HG02970 (cell line): ENCODE data around the gene RSRC1.
"Not testable (repeated sequence)": the region's sequence is repeated elsewhere in the genome, so short reads cannot be mapped to it uniquely, and the experiment has no call there.

Source experiments
- ATAC-seq: cut with Tn5 transposase; IDR thresholded peaks from one replicate; pipeline ENCODE4 v1.9.1; 2021; ENCODE audit warnings: mild to moderate bottlenecking, moderate library complexity, moderate number of reproducible peaks; ENCODE audit not compliant: unreplicated experiment, low FRiP score

Gene RSRC1

DNA sequence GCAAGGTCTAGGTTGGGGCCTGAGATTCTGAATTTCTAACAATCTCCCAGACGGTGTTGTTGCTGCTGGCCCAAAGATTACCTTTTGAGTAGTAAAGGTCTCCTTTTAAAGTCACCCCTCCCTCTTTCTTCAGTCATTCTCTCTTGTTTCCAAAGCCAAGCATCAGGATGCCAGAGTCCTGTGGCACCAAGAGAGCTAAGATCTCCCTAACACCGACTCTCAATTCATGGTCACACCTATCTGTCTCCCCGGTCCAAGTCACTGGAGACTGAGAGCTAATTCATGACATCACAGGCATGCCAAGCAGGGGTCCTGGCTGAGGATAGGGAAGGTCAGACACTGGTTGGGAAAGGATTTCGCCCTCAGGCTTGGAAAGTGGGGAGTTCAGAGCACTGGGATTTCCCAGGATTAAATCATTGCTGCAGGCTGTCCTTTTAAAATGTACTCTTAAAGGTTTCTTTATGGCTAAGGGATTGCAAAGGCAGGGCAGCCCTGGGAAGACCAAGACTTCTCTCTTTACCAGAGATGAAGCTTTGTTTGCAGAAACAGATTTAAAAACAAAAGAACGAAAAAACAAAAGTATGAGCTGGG lies 11.0 kb upstream of the RSRC1 start:
- ATAC-seq, result no peak

GRCh38 chr3:158100681-158101080 lies 9.2 kb upstream of the RSRC1 start:
- ATAC-seq, result no peak

DNA sequence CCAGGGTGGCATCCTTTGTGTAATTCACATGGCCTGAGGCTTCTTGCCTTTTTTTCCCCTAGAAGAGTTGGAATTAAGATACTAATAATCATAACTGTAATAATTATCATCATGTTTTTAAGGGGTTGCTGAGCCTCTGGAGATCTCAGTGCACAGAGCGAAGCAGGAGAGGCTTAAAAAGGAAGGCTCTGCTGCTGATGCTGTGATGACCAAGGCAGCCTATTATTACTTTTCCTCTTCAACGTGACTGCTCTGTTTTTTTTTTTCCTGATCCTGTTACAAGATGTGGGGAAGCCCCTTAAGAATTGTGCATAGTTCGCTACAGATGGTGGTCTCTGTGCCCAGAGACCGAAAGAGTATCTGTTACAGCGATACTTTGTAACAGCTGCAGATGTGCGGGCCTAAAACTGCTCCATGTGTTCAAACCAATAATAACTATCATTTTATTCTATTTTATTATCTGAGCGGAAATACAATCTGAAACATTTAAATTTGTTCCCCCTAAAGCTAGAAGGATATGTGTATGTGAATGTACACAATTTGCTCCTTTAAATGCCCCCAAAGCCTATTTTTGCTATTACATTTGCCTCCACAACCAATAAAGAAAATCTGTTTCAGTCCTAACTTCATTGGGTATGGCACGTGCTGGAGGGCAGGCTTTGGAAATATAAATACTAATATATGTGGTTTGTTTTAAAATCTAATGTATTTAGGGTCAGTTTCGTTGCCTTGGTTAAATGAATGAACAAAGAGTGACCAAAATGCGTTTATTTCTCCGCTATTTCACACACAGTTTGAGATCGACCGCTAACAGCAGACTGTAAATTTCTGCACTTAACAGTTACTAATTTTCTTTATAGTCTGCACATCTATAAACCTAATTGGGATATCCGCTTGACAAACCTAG lies 8.3 kb upstream of the RSRC1 start:
- ATAC-seq, result no peak

DNA sequence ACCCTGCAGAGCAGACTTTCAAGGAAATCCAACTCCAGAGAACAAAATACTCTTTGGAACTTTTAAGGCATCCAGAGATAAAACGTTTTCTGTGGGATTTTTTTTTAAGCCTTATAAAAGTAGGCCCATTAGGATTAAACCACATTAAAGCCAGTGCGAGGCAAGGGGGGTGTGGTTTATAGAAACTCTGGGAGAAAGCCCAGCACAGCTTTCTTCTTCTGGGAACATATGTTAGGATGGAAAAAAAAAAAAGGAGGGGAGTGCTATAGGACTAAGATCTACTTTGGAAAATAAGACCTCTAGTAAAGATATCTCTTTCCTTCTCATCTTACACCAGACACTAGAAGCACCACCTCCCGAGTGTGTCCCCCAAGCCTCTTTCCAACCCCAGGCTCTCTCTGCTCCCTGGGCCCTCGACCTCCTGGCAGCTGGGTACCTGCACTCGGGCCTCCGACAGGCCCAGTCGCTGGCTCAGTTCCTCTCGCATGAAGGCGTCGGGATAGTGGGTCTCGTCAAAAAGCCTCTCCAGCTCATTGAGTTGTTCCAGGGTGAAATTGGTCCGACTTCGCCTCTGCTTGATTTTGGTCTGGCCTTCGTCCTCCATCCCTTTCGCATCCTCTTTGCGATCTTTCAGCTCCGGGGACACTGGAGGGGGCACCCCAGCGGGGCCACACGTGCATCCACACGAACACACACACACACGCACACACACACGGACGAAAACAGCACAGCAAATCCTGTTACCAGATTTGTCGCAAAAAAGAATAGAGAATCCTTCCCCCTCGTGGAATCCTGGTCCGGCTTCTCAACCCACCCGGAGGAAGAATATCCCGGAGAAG lies 7.4 kb upstream of the RSRC1 start:
- no peak for ATAC-seq

DNA sequence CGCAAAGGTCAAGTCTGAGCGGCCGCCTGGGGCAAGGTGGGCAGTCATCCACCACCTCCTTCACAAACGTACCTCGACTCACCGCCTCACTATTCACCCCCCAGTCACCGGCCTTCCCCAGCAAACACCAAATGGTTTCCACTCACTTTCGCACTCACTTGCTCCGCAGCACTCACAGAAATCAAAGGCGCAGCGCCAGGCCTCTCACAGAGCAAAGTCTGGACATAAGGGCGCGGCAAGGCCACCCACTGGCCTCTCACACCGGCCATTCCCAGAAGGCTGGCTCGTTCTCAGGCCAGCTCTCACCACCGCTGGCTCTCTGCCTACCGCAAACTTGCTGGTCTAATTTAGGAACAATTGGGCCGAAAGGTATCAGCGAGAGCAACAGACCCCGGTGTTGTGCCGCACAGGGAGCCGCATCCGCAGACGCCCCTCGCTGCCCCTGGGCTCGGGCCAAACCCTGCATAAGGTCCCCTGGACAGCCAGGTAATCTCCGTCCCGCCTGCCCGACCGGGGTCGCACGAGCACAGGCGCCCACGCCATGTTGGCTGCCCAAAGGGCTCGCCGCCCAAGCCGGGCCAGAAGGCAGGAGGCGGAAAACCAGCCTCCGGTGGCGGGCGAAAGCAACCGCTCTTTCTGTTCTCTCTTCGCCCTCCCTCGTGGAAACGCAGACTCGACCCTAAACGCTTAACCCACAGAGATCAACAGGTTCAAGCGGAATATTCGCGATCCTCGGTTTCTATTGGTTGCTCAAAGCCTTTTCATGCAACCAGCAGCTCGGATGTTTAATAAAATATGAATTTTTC lies 6.6 kb upstream of the RSRC1 start:
- ATAC-seq, result no peak

DNA sequence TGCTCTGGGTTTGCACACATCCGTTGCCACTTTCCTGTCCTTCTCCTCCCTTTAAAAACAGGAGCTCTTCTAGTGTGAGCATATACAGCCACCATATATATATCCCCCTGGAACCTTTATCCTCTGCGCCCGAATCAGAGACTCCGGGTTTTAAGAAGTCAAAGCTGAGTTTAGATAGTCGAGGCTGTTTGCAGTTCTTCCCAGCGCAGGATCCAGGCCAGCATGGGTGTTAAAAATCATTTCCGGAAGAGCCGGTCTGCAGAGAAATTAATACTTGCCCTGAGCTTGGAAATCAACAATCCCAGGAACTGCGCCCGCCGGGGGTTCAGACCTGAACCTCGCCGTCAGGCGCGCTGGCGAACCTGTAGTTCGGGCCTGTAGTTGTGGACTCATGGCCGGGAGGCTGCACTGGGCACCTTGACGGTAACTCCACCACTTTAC lies 6.0 kb upstream of the RSRC1 start:
- no peak for ATAC-seq

DNA sequence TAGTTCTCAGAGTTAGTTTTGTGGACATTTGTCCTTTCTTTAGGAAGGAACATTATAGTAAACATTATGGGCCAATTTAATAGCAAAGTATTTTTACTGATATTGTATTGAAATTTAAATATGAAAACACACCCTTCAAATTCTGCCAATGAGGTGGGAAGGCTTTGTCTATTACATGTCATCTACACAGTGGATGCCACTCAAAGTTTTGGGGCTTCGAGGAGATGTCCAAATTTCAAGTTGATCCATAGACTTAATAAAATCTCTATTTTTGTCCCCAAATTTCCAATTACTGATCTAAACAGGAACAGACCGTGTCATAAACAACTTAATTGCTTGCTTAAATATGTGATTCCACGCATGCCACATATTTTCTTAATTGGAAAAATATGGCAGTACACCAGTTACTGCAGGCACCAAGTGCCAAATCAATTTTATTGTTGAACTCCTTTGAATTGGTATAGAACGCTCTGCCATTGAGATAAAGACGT lies 5.4 kb upstream of the RSRC1 start:
- ATAC-seq, result no peak

DNA sequence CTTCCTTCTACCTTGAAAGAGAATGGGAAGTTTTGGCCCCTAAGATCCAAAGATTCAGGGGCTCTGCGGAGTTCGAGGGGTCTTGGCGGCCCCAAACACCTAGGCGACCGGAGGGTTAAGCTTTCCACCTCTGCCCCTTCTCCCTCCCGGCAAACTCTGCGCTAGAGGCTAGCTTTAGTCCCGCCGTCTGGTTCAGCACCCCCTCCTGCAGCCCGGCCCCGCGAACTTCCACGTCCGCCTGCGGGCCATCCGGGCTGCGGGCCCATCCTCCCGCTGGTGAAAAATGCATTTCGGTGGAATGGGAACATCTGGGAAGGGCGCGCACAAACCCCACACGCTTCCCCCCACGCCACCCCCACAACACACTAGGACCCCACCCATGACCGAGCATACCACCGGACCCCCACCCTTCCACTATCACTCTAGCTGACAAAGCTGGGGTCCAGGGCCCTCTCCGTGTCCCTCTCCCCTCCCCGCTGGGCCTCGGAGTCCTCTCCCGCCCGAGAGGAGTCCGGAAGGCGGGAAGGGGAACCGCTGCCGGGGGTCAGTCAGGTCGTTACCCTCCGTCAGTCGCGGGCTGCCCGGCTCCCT lies 4.7 kb upstream of the RSRC1 start:
- no peak for ATAC-seq

DNA sequence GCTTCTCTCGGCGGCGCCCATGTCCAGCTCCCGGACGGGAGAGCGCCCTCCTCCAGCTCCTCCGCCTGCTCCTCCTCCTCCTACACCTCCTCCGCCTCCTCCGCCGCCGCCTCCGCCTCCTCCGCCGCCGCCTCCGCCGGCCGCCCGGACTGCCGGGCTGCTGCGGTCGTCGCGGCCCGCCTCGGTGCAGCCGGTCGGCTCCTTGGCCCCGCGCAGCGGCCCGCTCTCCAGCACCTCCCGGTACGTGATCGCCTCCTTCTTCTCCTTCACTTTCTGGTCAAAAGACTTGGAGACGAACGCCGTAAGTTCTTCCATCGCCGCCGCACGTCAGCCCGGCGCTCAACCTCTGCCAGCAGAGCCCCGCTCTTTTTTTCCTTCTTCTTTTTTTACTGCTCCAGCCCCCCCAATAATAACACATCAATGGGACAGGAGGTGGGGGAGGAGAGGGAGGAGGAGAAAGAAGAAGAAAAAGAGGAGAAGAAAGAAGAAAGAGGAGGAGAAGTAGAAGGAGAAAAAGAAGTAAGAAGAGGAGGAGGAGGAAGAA lies 4.1 kb upstream of the RSRC1 start:
- no peak for ATAC-seq

DNA sequence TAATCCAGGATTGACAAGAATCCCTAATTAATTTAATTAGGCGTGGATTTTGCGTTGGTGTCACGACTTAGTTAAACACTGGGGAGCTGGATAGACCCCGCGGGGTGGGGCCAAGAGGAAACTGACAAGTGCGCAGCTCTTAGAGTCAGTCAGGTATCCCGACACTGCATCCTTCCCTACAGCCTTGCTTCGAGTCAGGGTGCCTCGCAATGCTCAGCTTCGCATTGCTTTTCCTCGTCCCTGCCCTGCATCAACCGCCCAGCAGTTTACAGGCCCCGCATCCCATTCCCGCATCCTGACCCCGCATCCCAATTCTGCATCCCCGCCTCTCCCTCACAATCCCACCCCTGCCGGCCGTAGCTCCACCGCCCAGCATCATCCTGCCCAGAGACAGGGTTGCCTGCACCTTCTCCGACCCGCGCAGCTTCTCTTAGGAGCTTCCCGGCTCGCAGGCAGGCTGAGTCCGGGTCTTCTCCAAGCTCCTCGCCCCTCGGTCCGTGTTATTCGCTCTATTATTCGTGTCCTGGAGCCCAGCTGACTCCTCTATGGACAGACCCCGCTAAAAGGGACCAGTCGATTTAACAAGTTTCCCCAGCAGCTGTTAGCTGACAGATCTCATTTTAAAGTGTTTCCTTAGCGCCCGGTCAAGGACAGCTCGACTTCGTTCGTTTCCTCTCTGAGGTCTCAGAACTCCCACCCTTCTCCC lies 3.0 kb upstream of the RSRC1 start:
- ATAC-seq, result no peak

DNA sequence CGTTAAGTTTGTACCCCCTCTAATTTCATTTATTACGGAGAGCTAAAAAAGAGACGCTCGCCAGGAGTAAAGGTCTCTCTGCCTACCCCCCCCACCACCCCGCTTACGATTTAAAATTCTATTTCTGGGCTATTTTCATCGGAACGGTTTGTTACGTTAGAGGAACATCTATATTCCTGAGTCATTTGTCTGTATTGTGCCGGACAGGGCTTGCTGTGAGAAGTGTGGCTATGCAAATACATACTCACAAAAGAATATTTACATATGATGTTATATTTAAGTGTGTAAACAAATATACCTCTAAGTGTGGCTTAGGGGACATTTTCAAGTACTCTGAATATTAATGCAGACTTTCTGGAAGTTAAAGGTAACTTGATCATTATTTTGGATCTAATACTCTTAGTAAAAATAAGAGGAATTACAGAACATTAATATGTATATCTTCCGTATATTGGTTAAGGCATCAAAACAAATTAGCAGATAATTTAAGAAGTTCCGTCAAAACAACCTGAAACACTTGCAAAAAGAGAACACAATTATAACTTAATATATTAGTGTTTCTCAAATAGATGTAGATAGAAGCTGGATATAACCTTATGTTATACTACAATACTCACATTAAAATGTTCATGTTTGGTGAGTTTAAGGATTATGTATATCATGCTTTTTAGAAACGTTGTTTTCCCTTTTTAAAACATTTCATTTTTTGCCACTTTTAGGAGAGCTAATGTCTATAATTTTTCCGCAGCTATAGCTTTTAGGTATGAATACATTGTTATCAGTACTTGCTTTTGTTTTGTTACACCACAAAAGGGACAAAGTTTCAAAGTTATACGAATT lies 2.1 kb upstream of the RSRC1 start:
- ATAC-seq, result no peak

DNA sequence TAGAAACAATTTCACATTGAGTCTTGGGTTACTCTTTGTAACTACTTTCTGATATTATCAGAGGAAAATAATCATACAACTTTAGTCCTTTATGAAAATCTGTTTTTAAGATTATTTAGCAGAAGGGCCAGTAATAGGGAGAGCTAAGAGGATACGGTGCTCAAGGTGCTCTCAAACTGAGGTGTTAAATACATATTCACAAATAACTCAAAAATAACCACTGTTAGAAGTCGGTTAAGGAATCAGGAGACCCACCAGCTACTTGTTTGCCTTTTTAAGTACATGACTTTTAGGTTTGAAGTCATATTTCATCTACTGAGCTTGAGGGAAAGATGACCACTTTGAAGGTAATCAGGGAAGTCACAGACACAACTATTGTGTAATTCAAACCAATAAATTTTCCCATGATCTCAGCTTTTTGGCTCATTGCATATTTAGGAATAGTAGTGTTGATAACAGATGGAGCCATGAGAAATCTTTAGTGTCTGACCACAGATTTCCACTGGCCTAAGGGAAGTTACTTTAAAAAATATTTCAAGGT lies 1.4 kb upstream of the RSRC1 start:
- no peak for ATAC-seq

DNA sequence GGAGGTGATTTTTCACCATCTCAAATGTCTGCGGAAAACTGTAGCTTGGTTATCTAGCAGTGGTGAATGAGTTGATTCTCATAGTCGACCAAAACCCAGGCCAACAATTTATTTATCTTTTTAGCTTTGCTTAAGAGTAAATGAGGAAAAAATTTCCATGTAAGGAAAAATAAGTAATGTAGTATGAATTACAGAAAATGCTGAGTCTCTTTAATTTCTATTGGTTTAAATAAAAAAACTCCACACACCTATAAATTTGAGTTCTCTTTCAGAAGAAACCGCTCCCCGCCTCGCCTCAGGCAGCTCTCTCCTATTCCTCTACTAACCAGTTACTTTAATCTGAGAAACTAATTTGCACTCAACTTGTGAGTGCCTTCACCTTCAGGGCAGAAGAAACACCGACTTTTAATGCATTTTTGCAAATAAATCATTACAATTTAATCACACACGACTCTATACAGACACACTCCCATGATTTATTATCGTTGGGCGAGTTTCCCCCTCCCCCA lies 540 bp upstream of the RSRC1 start:
- peak; percentile 15 for ATAC-seq

GRCh38 chr3:158110658-158111018 lies 749 bp downstream of the RSRC1 start:
- ATAC-seq, result no peak

DNA sequence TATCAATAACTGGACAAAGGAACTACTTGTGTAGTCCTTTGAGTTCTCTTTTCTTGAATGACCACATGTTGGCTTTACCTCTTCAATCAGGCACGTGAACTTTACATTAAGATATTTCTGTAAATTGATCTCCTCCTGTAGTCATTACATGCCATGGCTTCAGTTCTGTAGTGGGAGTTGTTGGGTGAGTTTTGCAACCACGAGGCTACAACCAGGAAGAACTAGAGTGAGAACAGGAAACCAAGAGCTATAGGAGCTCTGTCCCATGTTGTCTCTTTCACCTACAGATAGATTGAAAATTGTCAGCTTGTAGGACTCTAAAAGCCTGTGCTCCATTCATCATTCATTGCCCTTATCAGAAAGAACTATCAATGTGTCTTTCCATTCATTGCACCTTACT lies 2.0 kb downstream of the RSRC1 start:
- no peak for ATAC-seq

- not testable (repeated sequence) for ATAC-seq
Measured at GRCh38 chr3:158113595-158113994, 3.7 kb downstream of the RSRC1 start.

GRCh38 chr3:158120330-158120729 lies 10.4 kb downstream of the RSRC1 start:
- ATAC-seq, result no peak

DNA sequence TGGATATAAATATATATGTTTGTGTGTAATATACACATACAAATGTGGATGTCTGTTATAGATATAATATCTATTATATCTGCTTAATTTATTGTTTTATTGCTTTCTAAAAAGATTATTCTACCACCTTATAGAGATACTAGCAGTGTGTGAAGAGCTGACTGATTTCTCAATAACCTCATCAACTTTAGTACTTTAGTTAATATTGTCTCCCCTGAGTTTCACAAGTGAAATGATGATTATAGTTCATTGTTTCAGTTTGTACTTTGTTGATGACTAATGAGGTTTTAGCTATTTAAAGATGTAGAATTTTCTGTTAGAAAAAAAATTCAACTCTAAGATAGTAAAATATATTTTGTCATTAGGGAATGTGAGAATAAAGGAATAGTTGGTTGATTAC lies 11.4 kb downstream of the RSRC1 start:
- ATAC-seq, result no peak
